Adrenal gland (tissue), 5 donors: ENCODE results near the gene TMEM266.

Experiments used
- CTCF ChIP-seq, 6 experiments: fragments of 450-650 bp in 4 of 6; fragments of 200-600 bp in 2 of 6; sonication (generic) in 1 of 6; IDR thresholded peaks; 1 replicate in 5 of 6; 2 replicates in 1 of 6; pipeline versions ENCODE4 v1.5.1 to v1.8.0; 2016 to 2021; ENCODE audit warnings: antibody characterized with exemption in 6 of 6, mild to moderate bottlenecking in 2 of 6, moderate library complexity in 1 of 6
- POLR2A ChIP-seq, 2 donors: fragments of 450-650 bp; IDR thresholded peaks; one replicate each; pipeline ENCODE4 v1.6.1; 2017; ENCODE audit warnings: antibody characterized with exemption in 2 of 2, mild to moderate bottlenecking in 2 of 2, moderate library complexity in 1 of 2
- donor health status: DM: no; HTN: no; CAD: no.

- TF ChIP-seq CTCF (IDR thresholded peaks at IDR 0.05) (no peak), POLR2A (IDR thresholded peaks at IDR 0.05) (no peak)
These were observed 27.7 kb upstream of the TMEM266 start for GRCh38 chr15:76032046-76032445.
